ENCODE measurements around the gene IQCE. TPM values are rescaled to one million over a fixed set of nuclear protein-coding genes. Genes with fewer than 3 reads are reported as not detected.

IQCE gene
- total RNA-seq, 1 experiment from 2014 or later: 21.4 TPM

GRCh38 chr7:2635148-2635668 lies 76.4 kb downstream of the IQCE start:
- H3K27ac ChIP-seq (ENCODE audit: low read depth, low read length): no peak overlapping the region
- H3K9me3 ChIP-seq (ENCODE audit: control insufficient read depth in 1 of 2, insufficient read depth in 1 of 2, low read depth in 1 of 2, low read length in 2 of 2): no peaks in the 10 kb centered on the region
- intact Hi-C loops (cut with micrococcal nuclease): no loop called here
- H2AFZ ChIP-seq (ENCODE audit: low read depth, low read length, poor library complexity, severe bottlenecking): no peak overlapping the region
- H3K9ac ChIP-seq (ENCODE audit: low read length): no peak overlapping the region
- no peaks in the 10 kb centered on the region for H4K20me1 ChIP-seq (ENCODE audit: insufficient read depth)
- DNase-seq (ENCODE audit: low read depth, low spot score) (no peak), ATAC-seq (no peak)
- H3K4me2 ChIP-seq (ENCODE audit: low read length): no peak overlapping the region
- peaks cover 11 to 30% of the 10 kb centered on the region in 2 experiments for H3K4me1 ChIP-seq (ENCODE audit: control insufficient read depth in 1 of 2, insufficient read depth in 2 of 2, low read length in 2 of 2)
- H3K4me3 ChIP-seq (replicated peaks in 1 of 2; ENCODE audit: low read depth in 1 of 2, low read length in 2 of 2): no peak overlapping the region
- ChIA-PET RAD21 (ENCODE audit: low non-redundant PET in 1 of 2, low total read pairs in 2 of 2, uncharacterized antibody in 2 of 2, unreplicated experiment in 2 of 2) (no interaction called here), CTCF (no interaction called here), POLR2A (no interaction called here)
- no peaks in the 10 kb centered on the region for H3K27me3 ChIP-seq (ENCODE audit: insufficient read depth, low read length)
- H3K79me2 ChIP-seq (ENCODE audit: insufficient read depth, low read length): peaks cover 32% of the 10 kb centered on the region; the same call in 1 of the 2 replicates
- no peaks in the 10 kb centered on the region for H3K9me2 ChIP-seq (ENCODE audit: insufficient read depth)
- no peaks in the 10 kb centered on the region for H3K36me3 ChIP-seq (ENCODE audit: control insufficient read depth in 1 of 2, insufficient read depth in 2 of 2, low read length in 2 of 2)
- no TSS peak for BruUV-seq (replicated peaks)
- TF ChIP-seq ZFX (IDR thresholded peaks at IDR 0.05): no peak
- no peak for TF ChIP-seq ZNF274 (IDR thresholded peaks at IDR 0.05; ENCODE audit: low read depth, low read length)
- no peak for TF ChIP-seq ELF1 (IDR thresholded peaks at IDR 0.05; ENCODE audit: borderline replicate concordance, low read depth)

GRCh38 chr7:2635810-2636701 lies 77.3 kb downstream of the IQCE start:
- Histone ChIP-seq H3K79me2 (ENCODE audit: insufficient read depth, low read length) (peaks cover 32% of the 10 kb centered on the region; the same call in 1 of the 2 replicates), H4K20me1 (ENCODE audit: insufficient read depth) (no peaks in the 10 kb centered on the region), H3K9ac (ENCODE audit: low read length) (no peak overlapping the region), H3K4me3 (replicated peaks in 1 of 2; ENCODE audit: low read depth in 1 of 2, low read length in 2 of 2) (no peak overlapping the region), H3K4me1 (ENCODE audit: control insufficient read depth in 1 of 2, insufficient read depth in 2 of 2, low read length in 2 of 2) (peaks cover 14 to 26% of the 10 kb centered on the region in 2 experiments), H3K36me3 (ENCODE audit: control insufficient read depth in 1 of 2, insufficient read depth in 2 of 2, low read length in 2 of 2) (no peaks in the 10 kb centered on the region), H2AFZ (ENCODE audit: low read depth, low read length, poor library complexity, severe bottlenecking) (no peak overlapping the region), H3K9me2 (ENCODE audit: insufficient read depth) (no peaks in the 10 kb centered on the region), H3K9me3 (ENCODE audit: control insufficient read depth in 1 of 2, insufficient read depth in 1 of 2, low read depth in 1 of 2, low read length in 2 of 2) (no peaks in the 10 kb centered on the region), H3K27me3 (ENCODE audit: insufficient read depth, low read length) (no peaks in the 10 kb centered on the region), H3K4me2 (ENCODE audit: low read length) (no peak overlapping the region), H3K27ac (ENCODE audit: low read depth, low read length) (no peak overlapping the region)
- DNase-seq (ENCODE audit: low read depth, low spot score) (no peak), ATAC-seq (no peak)
- no peak for TF ChIP-seq SP1 (IDR thresholded peaks at IDR 0.05; ENCODE audit: low read depth)
- no peak for TF ChIP-seq ZBTB33 (IDR thresholded peaks at IDR 0.05; ENCODE audit: extremely low read depth, insufficient replicate concordance, low read length)
- TF ChIP-seq TCF7L2 (IDR thresholded peaks at IDR 0.05; ENCODE audit: borderline replicate concordance, extremely low read depth, insufficient read depth, insufficient read length): no peak
- no peak for TF ChIP-seq ZFX (IDR thresholded peaks at IDR 0.05)
- intact Hi-C loops (cut with micrococcal nuclease): no loop called here
- ChIA-PET POLR2A (no interaction called here), RAD21 (ENCODE audit: low non-redundant PET in 1 of 2, low total read pairs in 2 of 2, uncharacterized antibody in 2 of 2, unreplicated experiment in 2 of 2) (no interaction called here), CTCF (no interaction called here)
- no TSS peak for BruUV-seq (replicated peaks)
